ENCODE measurements around the gene RNF212B. TPM values are rescaled to one million over a fixed set of nuclear protein-coding genes. Genes with fewer than 3 reads are reported as not detected.
A peak's percentile ranks its signal among the peaks of the same experiment; 100 is the strongest.

Gene RNF212B
- total and polyA plus RNA-seq, 2 of the 13 experiments (the other 11 are each of a cell fraction or from before 2014, with no cell fraction given), result 0.05 TPM; not detected in 1

GRCh38 chr14:23306412-23307145 is 68.8 kb downstream of the RNF212B start, which contains the start of gene BCL2L2 (continued):
- TF ChIP-seq LRRFIP1 (CRISPR knock-in tag; conservative IDR thresholded peaks at IDR 0.05), result peak; percentile 75; the same call in 1 of the 2 replicates
- TF ChIP-seq RFXAP (CRISPR knock-in tag; IDR thresholded peaks at IDR 0.05; ENCODE audit: borderline replicate concordance), result peak; percentile 93
- TF ChIP-seq, protein P1, sequence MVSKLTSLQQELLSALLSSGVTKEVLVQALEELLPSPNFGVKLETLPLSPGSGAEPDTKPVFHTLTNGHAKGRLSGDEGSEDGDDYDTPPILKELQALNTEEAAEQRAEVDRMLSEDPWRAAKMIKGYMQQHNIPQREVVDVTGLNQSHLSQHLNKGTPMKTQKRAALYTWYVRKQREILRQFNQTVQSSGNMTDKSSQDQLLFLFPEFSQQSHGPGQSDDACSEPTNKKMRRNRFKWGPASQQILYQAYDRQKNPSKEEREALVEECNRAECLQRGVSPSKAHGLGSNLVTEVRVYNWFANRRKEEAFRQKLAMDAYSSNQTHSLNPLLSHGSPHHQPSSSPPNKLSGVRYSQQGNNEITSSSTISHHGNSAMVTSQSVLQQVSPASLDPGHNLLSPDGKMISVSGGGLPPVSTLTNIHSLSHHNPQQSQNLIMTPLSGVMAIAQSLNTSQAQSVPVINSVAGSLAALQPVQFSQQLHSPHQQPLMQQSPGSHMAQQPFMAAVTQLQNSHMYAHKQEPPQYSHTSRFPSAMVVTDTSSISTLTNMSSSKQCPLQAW (CRISPR knock-in tag; IDR thresholded peaks at IDR 0.05), result no peak
- no peak for TF ChIP-seq ZNF234 (CRISPR knock-in tag; conservative IDR thresholded peaks at IDR 0.05)
- TF ChIP-seq ZNF329 (CRISPR knock-in tag; IDR thresholded peaks at IDR 0.05; ENCODE audit: low read depth), result no peak
- TF ChIP-seq, protein P2, sequence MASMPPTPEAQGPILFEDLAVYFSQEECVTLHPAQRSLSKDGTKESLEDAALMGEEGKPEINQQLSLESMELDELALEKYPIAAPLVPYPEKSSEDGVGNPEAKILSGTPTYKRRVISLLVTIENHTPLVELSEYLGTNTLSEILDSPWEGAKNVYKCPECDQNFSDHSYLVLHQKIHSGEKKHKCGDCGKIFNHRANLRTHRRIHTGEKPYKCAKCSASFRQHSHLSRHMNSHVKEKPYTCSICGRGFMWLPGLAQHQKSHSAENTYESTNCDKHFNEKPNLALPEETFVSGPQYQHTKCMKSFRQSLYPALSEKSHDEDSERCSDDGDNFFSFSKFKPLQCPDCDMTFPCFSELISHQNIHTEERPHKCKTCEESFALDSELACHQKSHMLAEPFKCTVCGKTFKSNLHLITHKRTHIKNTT (CRISPR knock-in tag; IDR thresholded peaks at IDR 0.05), result no peak
- peak; percentile 54 for TF ChIP-seq SMAD3 (CRISPR knock-in tag; IDR thresholded peaks at IDR 0.05)
- TF ChIP-seq ZNF891 (CRISPR knock-in tag; IDR thresholded peaks at IDR 0.05), result peak; percentile 96
- peak; percentile 95 for TF ChIP-seq SMAD9 (CRISPR knock-in tag; IDR thresholded peaks at IDR 0.05)
- TF ChIP-seq, protein P3, sequence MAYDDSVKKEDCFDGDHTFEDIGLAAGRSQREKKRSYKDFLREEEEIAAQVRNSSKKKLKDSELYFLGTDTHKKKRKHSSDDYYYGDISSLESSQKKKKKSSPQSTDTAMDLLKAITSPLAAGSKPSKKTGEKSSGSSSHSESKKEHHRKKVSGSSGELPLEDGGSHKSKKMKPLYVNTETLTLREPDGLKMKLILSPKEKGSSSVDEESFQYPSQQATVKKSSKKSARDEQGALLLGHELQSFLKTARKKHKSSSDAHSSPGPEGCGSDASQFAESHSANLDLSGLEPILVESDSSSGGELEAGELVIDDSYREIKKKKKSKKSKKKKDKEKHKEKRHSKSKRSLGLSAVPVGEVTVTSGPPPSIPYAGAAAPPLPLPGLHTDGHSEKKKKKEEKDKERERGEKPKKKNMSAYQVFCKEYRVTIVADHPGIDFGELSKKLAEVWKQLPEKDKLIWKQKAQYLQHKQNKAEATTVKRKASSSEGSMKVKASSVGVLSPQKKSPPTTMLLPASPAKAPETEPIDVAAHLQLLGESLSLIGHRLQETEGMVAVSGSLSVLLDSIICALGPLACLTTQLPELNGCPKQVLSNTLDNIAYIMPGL (CRISPR knock-in tag; IDR thresholded peaks at IDR 0.05; ENCODE audit: borderline replicate concordance in 1 of 2, low read depth in 1 of 2), result peak; percentile 94 to 99; a peak in 3 of 4 replicates
- TF ChIP-seq ZNF17 (CRISPR knock-in tag; IDR thresholded peaks at IDR 0.05), result no peak
- TF ChIP-seq NFKBIZ (CRISPR knock-in tag; IDR thresholded peaks at IDR 0.05), result peak; percentile 41; the same call in 1 of the 2 replicates
- no peak for TF ChIP-seq ZFAT (CRISPR knock-in tag; conservative IDR thresholded peaks at IDR 0.05)
- TF ChIP-seq ZNF431 (CRISPR knock-in tag; IDR thresholded peaks at IDR 0.05; ENCODE audit: borderline replicate concordance, low read depth), result no peak
- TF ChIP-seq RXRA (CRISPR knock-in tag; IDR thresholded peaks at IDR 0.05), result peak; percentile 84
- peak; percentile 78 for TF ChIP-seq ZNF709 (CRISPR knock-in tag; IDR thresholded peaks at IDR 0.05)
- TF ChIP-seq THAP7 (CRISPR knock-in tag; IDR thresholded peaks at IDR 0.05), result peak; percentile 91
- TF ChIP-seq KDM4B (CRISPR knock-in tag; IDR thresholded peaks at IDR 0.05), result peak; percentile 17; the same call in 1 of the 2 replicates
- no peak for TF ChIP-seq FOXK2 (IDR thresholded peaks at IDR 0.05)
- TF ChIP-seq ZNF841 (CRISPR knock-in tag; IDR thresholded peaks at IDR 0.05; ENCODE audit: borderline replicate concordance), result no peak
- no peak for TF ChIP-seq NCOA1 (CRISPR knock-in tag; IDR thresholded peaks at IDR 0.05)
- TF ChIP-seq ZNF263 (CRISPR knock-in tag; IDR thresholded peaks at IDR 0.05), result no peak; the same call in 1 of the 2 replicates
- TF ChIP-seq, protein P4, sequence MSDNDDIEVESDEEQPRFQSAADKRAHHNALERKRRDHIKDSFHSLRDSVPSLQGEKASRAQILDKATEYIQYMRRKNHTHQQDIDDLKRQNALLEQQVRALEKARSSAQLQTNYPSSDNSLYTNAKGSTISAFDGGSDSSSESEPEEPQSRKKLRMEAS (IDR thresholded peaks at IDR 0.05), result no peak

Measured in HepG2 (cell line).